ENCODE data around the gene TMEM86B.

TMEM86B gene

DNA sequence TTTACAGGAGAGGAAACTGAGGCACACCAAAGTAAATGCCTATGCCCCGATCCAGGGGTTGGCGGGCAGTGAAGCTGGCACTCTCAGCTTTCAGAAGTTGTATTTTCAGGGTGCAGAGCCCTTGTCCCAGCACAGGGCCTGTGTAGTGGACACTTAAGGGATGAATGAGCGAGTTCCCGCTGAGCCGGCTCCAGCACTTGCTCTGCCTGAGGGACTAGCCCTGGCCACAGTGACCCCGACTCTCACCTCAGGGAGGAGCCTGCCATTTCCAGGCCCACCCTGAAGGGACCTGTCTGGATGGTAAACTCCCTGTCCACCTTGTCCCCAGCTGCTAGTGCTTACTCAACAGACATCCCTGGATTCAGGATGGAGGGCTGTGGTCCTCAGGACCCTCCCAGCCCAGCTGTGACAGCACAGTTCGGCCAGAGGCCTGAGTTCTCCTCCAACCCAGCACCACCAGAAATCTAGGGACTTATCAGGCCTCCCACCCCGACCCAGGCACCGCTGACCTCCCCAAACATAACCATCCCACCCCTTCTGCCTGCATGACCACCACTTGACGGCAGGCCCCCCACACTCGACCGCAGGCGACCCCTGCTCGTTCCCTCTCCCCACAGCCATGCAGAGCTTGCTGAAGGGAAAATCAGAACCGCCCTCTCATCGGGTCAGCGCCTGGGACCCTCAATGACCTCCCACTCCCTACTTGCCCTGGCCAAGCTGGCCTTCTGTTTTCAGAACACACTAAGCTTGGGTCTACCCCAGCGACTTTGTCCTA is 21.9 kb upstream of the TMEM86B start:
- no peak for TF ChIP-seq CTCF (IDR thresholded peaks at IDR 0.05; ENCODE audit: insufficient read depth, missing control alignments)
- DNase-seq (ENCODE audit: insufficient read length, low spot score) (no peak), FAIRE-seq (no peak)

GRCh38 chr19:55249841-55250240 is 21.3 kb upstream of the TMEM86B start:
- no peak for TF ChIP-seq CTCF (IDR thresholded peaks at IDR 0.05; ENCODE audit: insufficient read depth, missing control alignments)
- FAIRE-seq (no peak), DNase-seq (ENCODE audit: insufficient read length, low spot score) (no peak)

- DNase-seq (ENCODE audit: insufficient read length, low spot score) (no peak), FAIRE-seq (no peak)
- TF ChIP-seq CTCF (IDR thresholded peaks at IDR 0.05; ENCODE audit: insufficient read depth, missing control alignments) = no peak
Measured at GRCh38 chr19:55248704-55249103, 20.1 kb upstream of the TMEM86B start.

GRCh38 chr19:55248166-55248675 is 19.7 kb upstream of the TMEM86B start:
- DNase-seq (ENCODE audit: insufficient read length, low spot score) (no peak), FAIRE-seq (no peak)
- no peak for TF ChIP-seq CTCF (IDR thresholded peaks at IDR 0.05; ENCODE audit: insufficient read depth, missing control alignments)

DNA sequence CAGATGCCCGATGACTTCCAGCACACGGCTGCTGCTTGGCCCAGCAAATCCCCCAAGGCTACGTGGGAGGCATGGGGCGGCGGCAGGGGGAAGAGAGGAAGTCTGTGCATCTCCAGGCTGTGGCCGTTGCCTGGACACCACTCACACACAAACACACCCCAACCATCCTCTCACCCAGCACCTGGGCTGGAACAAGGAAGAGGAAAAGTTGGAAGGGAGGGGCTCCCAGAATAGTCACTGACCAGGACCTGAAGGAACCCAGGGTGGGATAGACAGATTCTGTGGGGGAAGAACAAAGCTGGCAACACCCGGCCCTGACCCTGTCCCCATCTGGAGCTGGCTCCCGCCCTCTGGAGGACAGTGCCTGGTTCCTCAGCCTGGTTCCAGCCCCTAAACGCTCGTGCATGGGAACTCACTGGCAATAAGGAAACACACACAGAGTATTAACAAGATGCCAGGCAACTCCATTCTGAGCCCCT is 19.1 kb upstream of the TMEM86B start:
- no peak for TF ChIP-seq CTCF (IDR thresholded peaks at IDR 0.05; ENCODE audit: insufficient read depth, missing control alignments)
- DNase-seq (ENCODE audit: insufficient read length, low spot score) (no peak), FAIRE-seq (no peak)

DNA sequence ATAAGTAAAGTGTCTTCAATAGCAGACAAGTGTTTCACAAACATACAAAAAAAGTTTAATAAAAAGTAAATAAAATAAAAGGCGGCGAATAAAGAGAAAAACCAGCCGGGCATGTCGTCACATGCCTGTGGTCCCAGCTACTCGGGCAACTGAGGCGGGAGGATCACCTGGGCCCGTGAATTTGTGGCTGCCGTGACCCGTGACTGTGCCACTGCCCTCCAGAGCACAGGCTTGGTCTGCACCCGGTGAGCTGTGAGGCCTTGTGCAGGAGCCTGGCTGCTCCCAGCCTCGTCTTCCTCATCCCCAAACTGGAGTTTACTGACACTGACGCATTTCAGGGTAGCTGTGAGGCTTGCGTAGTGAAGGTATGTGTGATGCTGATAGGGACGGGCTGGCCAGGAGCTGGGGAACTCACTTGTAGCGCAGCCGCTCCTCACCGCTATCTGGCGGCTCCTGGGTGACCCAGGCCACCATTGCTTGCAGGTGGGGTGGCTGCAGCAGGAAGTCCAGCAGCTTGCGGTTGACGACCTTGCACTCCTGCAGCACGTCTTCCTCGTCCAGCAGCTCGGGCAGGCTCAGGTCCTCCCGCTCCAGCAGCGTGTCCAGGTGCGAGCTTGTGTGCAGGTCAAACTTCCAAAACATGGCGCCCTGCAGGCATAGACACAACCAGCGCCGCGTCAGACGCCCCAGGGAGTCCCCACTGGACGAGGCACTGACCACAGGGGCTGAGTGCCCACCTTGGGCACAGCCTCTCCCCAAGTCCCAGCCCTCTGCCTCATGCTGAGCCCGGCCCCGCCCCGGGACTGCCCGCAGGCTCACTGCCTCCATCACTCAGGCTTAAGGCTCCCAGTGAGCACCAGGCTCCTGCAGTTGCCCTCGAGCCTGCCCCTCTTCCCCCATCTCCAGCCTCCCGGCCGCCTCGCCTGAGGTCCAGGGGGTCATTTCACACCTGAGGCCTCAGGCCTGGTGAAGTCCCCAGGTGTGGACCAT is 18.2 kb upstream of the TMEM86B start:
- no peak for TF ChIP-seq CTCF (IDR thresholded peaks at IDR 0.05; ENCODE audit: insufficient read depth, missing control alignments)
- no peak for DNase-seq (ENCODE audit: insufficient read length, low spot score)
- FAIRE-seq = no peak
